CD14-positive monocyte (primary cell): ENCODE results near the gene CBX2. TPM values are rescaled to one million over a fixed set of nuclear protein-coding genes. Genes with fewer than 3 reads are reported as not detected.
A peak's percentile ranks its signal among the peaks of the same experiment; 100 is the strongest.

ENCODE experiments used
- DNase-seq, 3 donors: peaks; one replicate each; pipeline ENCODE4 v3.0.0-alpha.2; 2011 to 2022
- H2AFZ ChIP-seq: 2 replicates; pipeline ENCODE4 v1.6.0; 2012; ENCODE audit warnings: mild to moderate bottlenecking, low read depth, low read length, inconsistent platforms; ENCODE audit not compliant: insufficient read depth, poor library complexity, severe bottlenecking
- H3K27ac ChIP-seq, 2 donors: 1 replicate in 1 of 2; 2 replicates in 1 of 2; pipeline ENCODE4 v1.5.1; 2012 to 2013; ENCODE audit warnings: low read length in 2 of 2, control low read depth in 1 of 2, inconsistent platforms in 1 of 2, low read depth in 1 of 2, mild to moderate bottlenecking in 1 of 2
- H3K27me3 ChIP-seq, 2 donors: one replicate each; pipeline versions ENCODE4 v1.6.0 to v1.6.1; 2011 to 2013; ENCODE audit warnings: low read length in 2 of 2; ENCODE audit not compliant: control insufficient read depth in 2 of 2, insufficient read depth in 2 of 2
- H3K36me3 ChIP-seq, 2 donors: replicated peaks in 1 of 2; 1 replicate in 1 of 2; 2 replicates in 1 of 2; pipeline versions ENCODE4 v1.5.1 to v1.6.1; 2012 to 2013; ENCODE audit warnings: low read length in 2 of 2, control low read depth in 1 of 2, inconsistent platforms in 1 of 2, mild to moderate bottlenecking in 1 of 2; ENCODE audit not compliant: insufficient read depth in 2 of 2, control insufficient read depth in 1 of 2
- H3K4me1 ChIP-seq, 2 donors: 1 replicate in 1 of 2; 2 replicates in 1 of 2; pipeline versions ENCODE4 v1.5.1 to v1.6.1; 2012 to 2013; ENCODE audit warnings: low read length in 2 of 2, control low read depth in 1 of 2, inconsistent platforms in 1 of 2, mild to moderate bottlenecking in 1 of 2, moderate library complexity in 1 of 2; ENCODE audit not compliant: insufficient read depth in 2 of 2, control insufficient read depth in 1 of 2
- H3K4me2 ChIP-seq: replicated peaks from 2 replicates; pipeline ENCODE3; 2012; ENCODE audit warnings: low read length, moderate library complexity, mild to moderate bottlenecking; ENCODE audit not compliant: poor library complexity, severe bottlenecking; ENCODE audit errors: extremely low read depth
- H3K4me3 ChIP-seq, 3 experiments: fragments of 200-600 bp in 1 of 3; sonication (generic) in 1 of 3; replicated peaks in 1 of 3; 1 replicate in 2 of 3; 2 replicates in 1 of 3; pipeline ENCODE4 v1.5.1; 2011 to 2013; ENCODE audit warnings: low read length in 3 of 3, mild to moderate bottlenecking in 3 of 3, control low read depth in 2 of 3, low read depth in 2 of 3, inconsistent platforms in 1 of 3, moderate library complexity in 1 of 3
- H3K79me2 ChIP-seq: 2 replicates; pipeline ENCODE4 v1.6.0; 2012; ENCODE audit warnings: mild to moderate bottlenecking, control low read depth, inconsistent platforms, low read length, moderate library complexity; ENCODE audit not compliant: insufficient read depth
- H3K9ac ChIP-seq: 2 replicates; pipeline ENCODE4 v1.6.0; 2017; ENCODE audit warnings: low read length, mild to moderate bottlenecking; ENCODE audit not compliant: insufficient read depth, poor library complexity, severe bottlenecking
- H3K9me3 ChIP-seq, 2 donors: replicated peaks in 1 of 2; 1 replicate in 1 of 2; 2 replicates in 1 of 2; pipeline versions ENCODE4 v1.5.1 to v1.6.1; 2012 to 2013; ENCODE audit warnings: low read length in 2 of 2, control low read depth in 1 of 2; ENCODE audit not compliant: control insufficient read depth in 1 of 2, insufficient read depth in 1 of 2
- H4K20me1 ChIP-seq: 2 replicates; pipeline ENCODE4 v1.6.0; 2012; ENCODE audit warnings: mild to moderate bottlenecking, low read length, control low read depth, moderate library complexity; ENCODE audit not compliant: insufficient read depth
- H3K27ac Mint-ChIP-seq, 7 donors: one replicate each; pipeline ENCODE4 v1.8.0; 2020; ENCODE audit warnings: mild to moderate bottlenecking in 7 of 7, mixed read lengths in 7 of 7, moderate library complexity in 6 of 7, inconsistent platforms in 2 of 7
- H3K27me3 Mint-ChIP-seq, 3 donors: one replicate each; pipeline ENCODE4 v1.8.0; 2021 to 2022; ENCODE audit warnings: low read depth in 3 of 3, mild to moderate bottlenecking in 3 of 3, mixed read lengths in 3 of 3, moderate library complexity in 3 of 3, inconsistent platforms in 1 of 3
- H3K36me3 Mint-ChIP-seq, 2 donors: one replicate each; pipeline ENCODE4 v1.8.0; 2020; ENCODE audit warnings: mixed read lengths in 2 of 2, inconsistent platforms in 1 of 2, mild to moderate bottlenecking in 1 of 2
- H3K4me1 Mint-ChIP-seq: one replicate; pipeline ENCODE4 v1.8.0; 2020; ENCODE audit warnings: mild to moderate bottlenecking, mixed read lengths
- H3K4me3 Mint-ChIP-seq, 2 donors: one replicate each; pipeline ENCODE4 v1.8.0; 2020; ENCODE audit warnings: mild to moderate bottlenecking in 2 of 2, mixed read lengths in 2 of 2, moderate library complexity in 1 of 2
- H3K9me3 Mint-ChIP-seq, 7 donors: one replicate each; pipeline ENCODE4 v1.8.0; 2020 to 2022; ENCODE audit warnings: mixed read lengths in 7 of 7, mild to moderate bottlenecking in 6 of 7, moderate library complexity in 6 of 7, inconsistent platforms in 2 of 7
- WGBS: methylation state at CpG from one replicate; pipeline ENCODE4 v1.1.5; 2013; ENCODE audit warnings: missing lambda C conversion rate; ENCODE audit not compliant: insufficient coverage; 5-methylcytosine and 5-hydroxymethylcytosine counted together
- intact Hi-C, 2 donors: fragments of 100-400 bp; cut with micrococcal nuclease; formaldehyde crosslinking; loops; one replicate each; pipeline versions ENCODE4 v1.15.0 to v1.15.1; 2023
- polyA plus RNA-seq, 3 donors: library from polyadenylated mRNA; depleted of rRNA in 1 of 3; unstranded in 2 of 3; stranded (reverse) in 1 of 3; fragments of 300-500 nt in 2 of 3; fragments of >200 nt in 1 of 3; fragmentation: Illumina TruSeq in 2 of 3; gene quantifications; 1 replicate in 2 of 3; 2 replicates in 1 of 3; pipeline ENCODE4 v1.2.3, GENCODE V29; 2012 to 2021
- TF ChIP-seq, protein P1 (sequence below): fragments of 200-600 bp; IDR thresholded peaks from one replicate; pipeline ENCODE4 v1.8.0; 2022; ENCODE audit warnings: antibody characterized with exemption, mild to moderate bottlenecking

The CBX2 gene
- polyA plus RNA-seq, 3 donors, result 0.09 to 0.95 TPM; not detected in 1

DNA sequence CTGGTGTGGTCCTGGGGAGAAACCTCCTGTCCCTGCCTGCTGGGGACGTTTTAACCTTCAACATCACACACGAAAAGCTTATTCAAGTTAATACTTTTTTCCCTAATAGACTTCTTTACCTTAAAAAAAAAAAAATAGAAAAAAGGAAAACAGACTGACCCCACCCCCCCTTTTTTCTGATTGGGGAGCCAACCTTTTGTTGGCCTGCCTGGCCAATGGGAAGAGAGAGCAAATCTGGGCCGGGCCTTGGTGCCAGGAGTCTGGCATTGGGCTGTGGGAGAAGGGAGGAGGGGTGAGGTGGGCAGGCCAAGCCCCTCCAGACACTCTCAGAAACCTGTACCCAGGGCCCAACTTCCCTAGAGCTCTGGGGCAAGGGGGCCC, 16.0 kb downstream of the CBX2 start:
- peaks cover 55 to 70% of the 10 kb centered on the region in 2 donors for H3K27me3 ChIP-seq
- Mint-ChIP-seq H3K27ac (no peak overlapping the region), H3K27me3 (peaks cover 53 to 73% (median 59%) of the 10 kb centered on the region in 3 donors), H3K9me3 (peaks cover 0 to 26% (median 9%) of the 10 kb centered on the region in 7 donors), H3K4me3 (peak overlapping the region in 1 of 2 donors; percentile 79), H3K36me3 (peaks cover 12 to 24% of the 10 kb centered on the region in 2 donors), H3K4me1 (peaks cover 34% of the 10 kb centered on the region)
- H2AFZ ChIP-seq, result no peak overlapping the region
- H3K4me2 ChIP-seq, result no peak overlapping the region
- no peak overlapping the region for H3K9ac ChIP-seq
- TF ChIP-seq, protein P1, sequence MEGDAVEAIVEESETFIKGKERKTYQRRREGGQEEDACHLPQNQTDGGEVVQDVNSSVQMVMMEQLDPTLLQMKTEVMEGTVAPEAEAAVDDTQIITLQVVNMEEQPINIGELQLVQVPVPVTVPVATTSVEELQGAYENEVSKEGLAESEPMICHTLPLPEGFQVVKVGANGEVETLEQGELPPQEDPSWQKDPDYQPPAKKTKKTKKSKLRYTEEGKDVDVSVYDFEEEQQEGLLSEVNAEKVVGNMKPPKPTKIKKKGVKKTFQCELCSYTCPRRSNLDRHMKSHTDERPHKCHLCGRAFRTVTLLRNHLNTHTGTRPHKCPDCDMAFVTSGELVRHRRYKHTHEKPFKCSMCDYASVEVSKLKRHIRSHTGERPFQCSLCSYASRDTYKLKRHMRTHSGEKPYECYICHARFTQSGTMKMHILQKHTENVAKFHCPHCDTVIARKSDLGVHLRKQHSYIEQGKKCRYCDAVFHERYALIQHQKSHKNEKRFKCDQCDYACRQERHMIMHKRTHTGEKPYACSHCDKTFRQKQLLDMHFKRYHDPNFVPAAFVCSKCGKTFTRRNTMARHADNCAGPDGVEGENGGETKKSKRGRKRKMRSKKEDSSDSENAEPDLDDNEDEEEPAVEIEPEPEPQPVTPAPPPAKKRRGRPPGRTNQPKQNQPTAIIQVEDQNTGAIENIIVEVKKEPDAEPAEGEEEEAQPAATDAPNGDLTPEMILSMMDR, result no peak
- DNase-seq, result no peak
- peaks cover 39% of the 10 kb centered on the region for H4K20me1 ChIP-seq
- H3K36me3 ChIP-seq, result peaks cover 9% of the 10 kb centered on the region in 2 donors
- peaks cover 40 to 49% of the 10 kb centered on the region in 2 donors for H3K4me1 ChIP-seq
- H3K27ac ChIP-seq, result no peak overlapping the region
- intact Hi-C loops, result loop anchor here in 1 of 2 donors (5.0 kb wide), 2 partner anchors 123 to 198 kb away; no protein-coding TSS in a partner anchor
- peaks cover 11 to 16% of the 10 kb centered on the region in 2 donors for H3K9me3 ChIP-seq
- peaks cover 3% of the 10 kb centered on the region for H3K79me2 ChIP-seq
- H3K4me3 ChIP-seq, result no peak overlapping the region
- no CpG with 5 or more reads among the region's 3 CpGs for WGBS

DNA sequence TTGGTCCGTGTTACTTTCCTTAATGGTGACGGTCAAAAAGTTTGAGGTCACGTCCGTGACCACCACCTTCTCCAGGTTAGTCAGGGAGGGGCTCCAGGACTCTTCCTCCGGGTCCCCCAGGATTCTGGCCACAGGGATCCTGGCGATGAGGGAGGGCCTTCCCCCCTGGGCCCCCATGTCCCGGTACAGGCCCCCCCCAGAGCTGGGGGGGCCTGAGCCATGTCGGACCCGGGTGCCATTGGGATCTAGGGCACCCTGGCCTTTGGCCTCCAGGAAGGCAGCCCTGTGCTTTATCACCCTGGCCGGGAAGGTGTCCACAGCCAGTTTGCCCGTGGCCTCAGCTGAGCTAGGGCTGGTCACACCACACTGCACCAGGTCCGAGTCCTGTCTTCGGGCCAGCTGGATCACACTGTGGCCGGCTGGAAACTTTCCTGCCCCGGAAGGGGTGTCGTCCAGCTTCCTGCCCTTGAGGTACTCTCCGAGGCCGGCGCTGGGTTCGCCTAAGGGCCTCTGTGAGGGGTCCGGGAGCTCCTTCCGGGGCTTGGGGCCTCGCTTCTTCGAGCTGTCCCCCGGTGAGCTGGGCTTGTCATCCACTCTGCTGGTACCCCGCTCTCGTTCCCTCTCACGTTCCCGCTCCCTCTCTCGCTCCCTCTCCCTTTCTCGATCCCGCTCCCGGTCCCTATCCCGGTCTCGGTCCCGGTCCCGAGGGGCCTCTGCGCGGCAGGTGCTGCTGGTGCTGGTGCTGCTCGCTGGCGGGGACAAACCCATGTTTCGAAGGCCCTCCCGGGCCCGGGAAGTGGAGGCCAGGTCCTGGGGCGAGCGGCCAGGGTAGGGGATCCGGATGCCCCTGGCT, 16.9 kb downstream of the CBX2 start:
- H3K36me3 Mint-ChIP-seq, result peaks cover 18 to 30% of the 10 kb centered on the region in 2 donors
- DNase-seq, result no peak
- H3K79me2 ChIP-seq, result peaks cover 3% of the 10 kb centered on the region
- no peak overlapping the region for H3K27ac Mint-ChIP-seq
- peaks cover 57 to 70% of the 10 kb centered on the region in 2 donors for H3K27me3 ChIP-seq
- peaks cover 37% of the 10 kb centered on the region for H3K4me1 Mint-ChIP-seq
- peaks cover 45% of the 10 kb centered on the region for H4K20me1 ChIP-seq
- peaks cover 10 to 18% of the 10 kb centered on the region in 2 donors for H3K9me3 ChIP-seq
- peaks cover 56 to 73% (median 61%) of the 10 kb centered on the region in 3 donors for H3K27me3 Mint-ChIP-seq
- WGBS, result 94% methylated on average over 42 of the region's 47 CpGs
- H3K4me2 ChIP-seq, result no peak overlapping the region
- no peak overlapping the region for H3K27ac ChIP-seq
- H3K9me3 Mint-ChIP-seq, result peaks cover 0 to 30% (median 16%) of the 10 kb centered on the region in 7 donors
- TF ChIP-seq, protein P1, result no peak
- H2AFZ ChIP-seq, result no peak overlapping the region
- no peak overlapping the region for H3K4me3 ChIP-seq
- peaks cover 9% of the 10 kb centered on the region in 2 donors for H3K36me3 ChIP-seq
- peaks cover 43 to 53% of the 10 kb centered on the region in 2 donors for H3K4me1 ChIP-seq
- H3K4me3 Mint-ChIP-seq, result no peak overlapping the region
- intact Hi-C loops, result loop anchor here in 1 of 2 donors (5.0 kb wide), 2 partner anchors 122 to 197 kb away; no protein-coding TSS in a partner anchor
- no peak overlapping the region for H3K9ac ChIP-seq
